Left cardiac atrium (tissue), 4 donors: ENCODE measurements around the gene MEF2D. TPM values are rescaled to one million over a fixed set of nuclear protein-coding genes. Genes with fewer than 3 reads are reported as not detected.

Experiments used
- ATAC-seq, 2 donors: fragments of 200-7000 bp; cut with Tn5 transposase; one replicate each; pipeline ENCODE4 v1.9.1; 2020; ENCODE audit warnings: mild to moderate bottlenecking in 2 of 2, moderate library complexity in 2 of 2
- DNase-seq: peaks from one replicate; pipeline ENCODE4 v3.0.0-alpha.2; 2020
- intact Hi-C, 2 donors: fragments of 100-400 bp; cut with DNase I; formaldehyde crosslinking; loops; one replicate each; pipeline versions ENCODE4 v1.14.1 to v1.15.1; 2022 to 2023
- total RNA-seq, 2 donors: library from RNA; stranded (reverse); fragmentation: NEBNext Ultra II Directional; extraction: Animal tissue kit (Norgen Biotek cat#: 25700); gene quantifications; one replicate each; pipeline ENCODE4 v1.2.1, GENCODE V29; 2021
- donor health status: DM: no; HTN: yes; CAD: no.
- donor health status: DM: no; HTN: yes; CAD: no; lungs with severe emphysema.
- donor health status: DM: yes; HTN: yes; CAD: no.
- donor health status: Dilated cardiomyopathy.

Gene MEF2D
- total RNA-seq, 2 donors from 2014 or later, result 69.0 to 81.7 TPM

DNA sequence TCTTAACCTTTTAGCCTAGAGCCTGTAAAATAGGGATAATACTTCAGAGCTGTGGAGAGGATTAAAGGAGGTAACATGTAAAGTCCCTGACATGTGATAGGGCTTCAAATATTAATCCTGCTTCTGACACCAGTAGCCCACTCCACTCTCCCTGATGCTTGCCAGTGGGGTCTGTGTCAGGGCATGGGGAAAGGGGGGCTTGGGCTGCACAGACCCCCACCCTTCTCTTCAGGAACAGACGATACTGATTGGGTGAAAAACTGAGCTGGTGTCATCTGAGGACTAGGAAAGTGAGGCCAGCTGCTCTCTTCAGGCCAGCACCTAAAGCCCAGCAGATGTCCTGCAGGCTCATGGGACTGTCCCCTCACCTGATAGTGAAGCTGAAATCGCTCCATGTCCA lies 27.0 kb upstream of the MEF2D start:
- intact Hi-C loops, result no loop called here
- no peak for ATAC-seq
- no peak for DNase-seq

DNA sequence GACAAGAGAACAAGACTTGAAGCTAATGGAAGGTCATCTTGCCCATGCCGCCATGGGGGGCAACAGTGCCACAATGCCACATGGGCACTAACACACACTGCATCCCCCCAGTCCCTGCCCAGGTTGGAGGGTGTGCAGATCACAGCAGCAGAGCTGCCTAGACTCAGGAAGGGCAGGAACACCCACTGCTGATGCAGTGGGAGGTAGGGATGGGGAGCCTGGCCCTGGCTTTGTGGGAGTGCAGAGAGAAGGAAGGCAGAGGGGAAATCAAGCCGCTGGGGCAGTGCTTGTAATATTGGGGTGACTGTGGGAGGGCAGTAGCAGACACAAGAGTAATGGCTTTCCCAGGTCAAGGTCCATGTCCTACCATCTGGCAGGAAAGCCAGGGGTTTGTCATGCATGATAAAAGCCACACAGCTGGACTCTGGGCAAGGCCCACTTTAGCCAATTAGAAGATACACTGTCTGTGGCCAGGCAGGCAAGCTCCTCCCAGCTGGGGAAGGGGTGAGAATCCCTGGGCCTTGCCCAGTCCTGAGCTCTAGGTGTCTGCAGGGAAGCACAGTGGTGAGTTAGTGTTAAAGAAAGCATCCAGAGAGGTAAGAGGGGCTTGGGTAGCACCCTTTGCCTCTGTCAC lies 25.4 kb upstream of the MEF2D start:
- intact Hi-C loops, result no loop called here
- ATAC-seq, result no peak
- no peak for DNase-seq

DNA sequence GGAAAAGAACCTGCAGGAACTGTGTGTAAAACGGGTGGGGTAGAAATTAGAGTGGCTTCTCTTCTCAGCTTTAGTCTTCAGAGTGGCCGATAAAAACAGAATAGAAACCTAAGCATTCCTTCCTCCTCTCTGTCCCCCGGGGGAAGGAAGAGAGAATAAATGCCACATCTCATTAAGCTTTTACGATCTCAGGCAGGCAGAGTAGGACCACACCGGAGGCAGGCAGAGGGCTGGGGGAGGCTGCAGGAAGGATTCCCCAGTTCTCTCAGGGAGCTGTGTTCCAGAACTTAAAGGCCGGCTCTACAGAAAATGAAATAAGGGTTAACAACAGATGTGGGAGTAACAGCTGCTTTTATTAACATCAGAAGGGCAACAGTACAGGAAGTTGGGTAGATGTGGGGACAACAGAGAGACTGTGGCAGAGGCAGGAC lies 24.5 kb upstream of the MEF2D start:
- intact Hi-C loops, result no loop called here
- ATAC-seq (peak in 1 of 2 donors; percentile 13), DNase-seq (no peak)

DNA sequence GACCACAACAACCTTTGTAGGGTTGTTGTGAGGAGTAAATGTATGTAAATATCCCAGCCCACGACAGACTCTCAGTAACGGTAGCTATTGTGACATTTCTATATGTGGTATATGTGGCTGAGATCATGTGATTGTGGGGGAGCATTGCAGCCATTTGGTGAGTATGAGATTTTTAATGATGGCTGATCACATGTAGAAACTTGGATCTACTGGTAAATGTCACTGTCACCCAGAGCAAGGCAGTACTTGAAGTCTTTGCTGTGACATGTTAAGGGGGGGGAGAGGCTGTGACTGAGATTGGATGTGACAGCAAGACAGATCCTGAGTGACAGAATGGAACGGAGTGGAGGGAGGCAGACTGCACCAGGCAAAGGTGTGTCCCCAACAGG lies 23.9 kb upstream of the MEF2D start:
- ATAC-seq (peak; percentile 79 to 87), DNase-seq (no peak)
- intact Hi-C loops, result no loop called here

DNA sequence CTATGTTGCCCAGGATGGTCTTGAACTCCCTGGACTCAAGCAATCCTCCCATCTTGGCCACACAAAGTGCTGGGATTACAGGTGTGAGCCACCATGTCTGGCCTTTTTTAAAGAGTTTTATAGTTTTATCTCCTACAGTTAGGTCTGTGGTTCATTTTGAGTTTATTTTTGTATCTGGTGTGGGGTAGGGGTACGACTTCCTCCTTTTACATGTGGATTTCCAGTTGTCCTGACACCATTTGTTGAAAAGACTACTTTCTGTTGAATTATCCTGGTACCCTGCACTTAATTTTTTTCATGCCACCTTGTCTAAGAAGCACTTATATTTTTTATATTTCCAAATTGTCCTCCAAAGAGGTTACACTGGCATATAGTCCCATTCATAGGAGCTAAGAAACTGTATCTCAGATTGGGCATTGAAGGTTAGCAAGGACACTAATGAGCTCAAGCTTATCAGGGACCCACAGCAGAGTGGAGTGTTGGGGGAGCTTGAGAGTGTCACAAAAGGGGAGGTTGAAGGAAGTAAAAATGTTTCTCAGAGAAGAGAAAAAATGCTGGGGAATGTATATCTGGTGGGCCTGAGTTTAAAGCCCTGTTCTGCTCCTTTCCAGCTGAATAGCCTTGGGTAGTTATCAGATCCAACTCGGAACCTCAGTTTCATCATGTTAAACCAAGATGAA lies 23.4 kb upstream of the MEF2D start:
- intact Hi-C loops, result no loop called here
- ATAC-seq (no peak), DNase-seq (no peak)

DNA sequence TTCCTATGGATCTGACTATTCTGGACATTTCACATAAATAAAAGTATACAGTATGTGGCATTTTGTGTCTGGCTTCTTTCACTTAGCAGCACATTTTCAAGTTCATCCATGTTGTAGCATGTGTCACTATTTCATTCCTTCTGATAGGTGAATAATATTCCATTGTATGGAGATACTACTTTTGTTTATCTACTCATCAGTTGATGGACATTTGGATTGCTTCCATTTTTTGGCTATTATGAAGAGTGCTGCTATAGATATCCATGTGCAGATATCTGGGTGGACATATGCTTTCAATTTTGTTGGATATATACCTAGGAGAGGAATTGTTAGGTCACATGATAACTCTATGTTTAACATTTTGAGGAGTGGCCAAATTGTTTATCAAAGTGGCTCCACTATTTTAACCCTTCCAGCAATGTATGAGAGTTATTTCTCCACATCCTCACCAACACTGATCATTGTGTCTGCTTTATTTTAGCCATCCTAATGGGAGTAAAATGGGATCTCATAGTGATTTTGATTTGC lies 21.9 kb upstream of the MEF2D start:
- intact Hi-C loops, result no loop called here
- DNase-seq, result no peak
- no peak for ATAC-seq

DNA sequence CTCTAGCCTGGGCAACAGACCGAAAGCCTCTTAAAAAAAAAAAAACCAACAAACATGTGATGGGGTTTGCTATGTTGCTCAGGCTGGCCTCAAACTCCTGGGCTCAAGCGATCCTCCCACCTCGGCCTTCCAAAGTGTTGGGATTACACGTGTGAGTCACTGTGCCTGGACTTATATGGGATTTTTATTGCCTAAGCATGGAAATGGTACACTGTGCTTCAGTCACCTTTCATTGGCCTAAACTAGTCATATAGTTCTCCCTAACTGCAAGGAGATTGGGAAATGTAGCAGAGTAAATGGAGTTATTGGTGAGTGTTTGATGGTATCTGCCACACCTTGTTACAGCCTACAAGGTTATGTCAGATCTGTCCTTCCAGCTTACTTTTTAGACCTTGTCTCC lies 17.2 kb upstream of the MEF2D start:
- intact Hi-C loops, result no loop called here
- ATAC-seq, result no peak
- DNase-seq, result no peak

DNA sequence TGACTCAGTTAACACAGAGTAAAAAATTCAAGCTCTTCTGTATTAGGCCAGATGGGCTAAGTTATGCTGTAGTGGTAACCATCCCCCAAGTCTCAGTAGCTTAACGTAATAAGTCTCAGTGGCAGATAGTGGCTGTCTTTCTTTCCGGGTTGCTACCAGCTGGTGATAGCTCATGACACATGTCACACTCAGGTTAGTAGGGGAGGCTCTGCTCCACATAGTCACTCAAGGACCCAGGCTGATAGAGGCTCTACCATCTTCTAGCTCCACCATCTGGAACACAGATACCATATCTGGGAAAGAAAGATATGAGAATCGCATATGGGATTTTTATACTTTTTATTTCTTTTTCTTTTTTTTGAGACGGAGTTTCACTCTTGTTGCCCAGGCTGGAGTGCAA lies 16.2 kb upstream of the MEF2D start:
- DNase-seq (no peak), ATAC-seq (no peak)
- intact Hi-C loops, result no loop called here

DNA sequence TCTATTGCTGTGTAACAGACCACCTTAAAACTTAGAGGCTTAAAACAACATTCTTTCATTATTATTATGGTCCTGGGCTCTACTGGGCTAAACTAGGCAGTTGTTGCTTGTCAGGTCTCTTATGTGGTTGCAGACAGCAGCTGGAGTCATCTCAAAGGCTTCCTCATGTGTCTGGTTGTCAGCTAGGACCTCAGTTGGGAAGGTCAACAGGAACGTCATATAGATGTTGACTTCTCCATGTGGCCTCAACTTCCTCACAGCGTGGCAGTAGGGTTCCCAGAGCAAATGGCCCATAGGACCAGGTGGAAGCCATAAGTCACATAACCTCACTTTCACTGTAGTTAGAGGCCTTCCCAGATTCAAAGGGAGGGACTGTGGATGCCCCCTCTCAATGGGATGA lies 15.4 kb upstream of the MEF2D start:
- DNase-seq (no peak), ATAC-seq (no peak)
- intact Hi-C loops, result no loop called here

DNA sequence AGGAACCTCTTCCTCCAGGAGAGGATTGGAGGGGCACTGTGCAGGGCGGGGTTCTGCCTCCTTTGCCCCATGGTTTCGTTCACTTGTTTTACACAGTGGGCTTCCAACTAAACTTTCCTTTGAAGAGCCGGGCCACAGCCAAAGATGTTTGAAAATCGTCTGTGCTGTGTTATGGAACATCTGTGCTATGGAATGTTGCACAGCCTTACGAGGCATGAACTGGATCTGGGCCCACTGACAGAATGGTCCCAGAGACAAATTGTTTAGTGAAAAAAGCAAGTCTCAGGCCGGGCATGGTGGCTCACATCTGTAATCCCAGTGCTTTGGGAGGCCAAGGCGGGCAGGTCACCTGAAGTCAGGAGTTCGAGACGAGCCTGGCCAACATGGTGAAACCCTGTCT lies 12.6 kb upstream of the MEF2D start:
- intact Hi-C loops, result no loop called here
- no peak for DNase-seq
- no peak for ATAC-seq

DNA sequence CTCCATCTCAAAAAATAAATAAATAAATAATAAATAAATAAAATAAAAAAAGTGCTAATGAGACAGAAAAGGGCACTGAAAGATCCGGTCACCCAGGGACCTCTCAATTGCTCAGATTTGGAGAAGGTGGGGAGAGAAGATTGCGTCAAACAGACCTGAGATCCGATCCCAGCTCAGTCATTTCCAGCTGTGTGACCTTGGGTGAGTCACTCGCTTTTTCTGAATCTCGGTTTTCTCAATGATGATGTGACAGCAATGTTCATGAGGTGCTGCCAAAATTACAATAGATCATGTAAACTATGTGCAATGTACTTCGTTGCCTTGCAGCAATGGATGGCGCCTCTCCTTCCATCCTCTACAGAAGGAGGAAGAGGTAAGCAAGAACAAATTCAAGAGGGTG lies 11.1 kb upstream of the MEF2D start:
- no peak for DNase-seq
- ATAC-seq, result no peak
- intact Hi-C loops, result no loop called here

DNA sequence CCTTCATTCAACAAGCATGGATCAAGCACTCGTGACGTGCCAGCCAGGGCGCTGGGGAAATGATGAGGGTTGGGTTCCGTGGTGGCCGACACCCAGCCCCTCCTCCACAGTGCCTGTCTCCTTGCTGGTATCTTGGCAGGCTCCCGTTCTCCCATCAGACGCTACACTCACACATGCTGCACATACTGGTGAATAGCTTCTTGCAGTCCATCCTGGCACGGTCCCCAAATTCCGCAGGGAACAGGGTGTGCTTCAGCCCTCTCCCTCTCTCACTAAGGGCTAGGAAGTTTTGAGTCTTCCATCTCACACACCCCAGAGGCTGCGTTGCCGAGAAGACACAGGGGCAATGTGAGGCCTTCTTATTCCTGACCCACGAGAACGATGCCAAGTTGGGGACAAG lies 10.1 kb upstream of the MEF2D start:
- peak; percentile 80 to 85 for ATAC-seq
- intact Hi-C loops, result no loop called here
- DNase-seq, result peak; percentile 87

DNA sequence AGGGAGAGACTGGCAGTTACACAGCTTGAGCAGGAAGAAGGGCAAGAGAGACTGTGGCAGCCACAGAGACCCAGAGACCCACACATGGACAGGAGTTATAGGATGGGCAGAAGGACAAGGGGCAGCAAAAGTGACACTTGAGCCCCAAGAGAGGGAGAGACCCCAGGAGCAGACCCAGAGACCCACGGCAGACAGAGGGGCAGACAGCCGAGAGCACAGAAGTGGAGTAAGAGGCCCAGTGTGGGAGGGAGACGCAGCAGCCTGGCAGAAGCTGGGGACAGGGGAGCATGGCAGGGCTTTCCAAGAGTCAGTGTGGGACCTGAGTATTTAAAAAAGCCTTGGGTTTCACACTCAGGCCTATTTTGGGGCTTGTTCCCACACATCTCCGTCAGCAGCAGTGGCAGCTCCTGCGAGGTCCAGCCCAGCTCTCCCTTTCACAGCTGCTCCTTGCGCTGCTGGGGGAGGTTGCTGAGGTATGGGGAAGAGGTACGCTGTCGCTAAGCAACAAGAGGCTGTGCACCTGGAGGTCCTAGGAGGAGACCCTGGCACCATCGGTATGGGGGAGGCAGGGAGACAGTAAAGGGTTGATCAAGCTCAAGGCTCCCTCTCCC lies 9.0 kb upstream of the MEF2D start:
- no peak for ATAC-seq
- intact Hi-C loops, result loop anchor here in 1 of 2 donors (2.0 to 5.0 kb wide), 2 partner anchors 53 to 73 kb away; no protein-coding TSS in a partner anchor

DNA sequence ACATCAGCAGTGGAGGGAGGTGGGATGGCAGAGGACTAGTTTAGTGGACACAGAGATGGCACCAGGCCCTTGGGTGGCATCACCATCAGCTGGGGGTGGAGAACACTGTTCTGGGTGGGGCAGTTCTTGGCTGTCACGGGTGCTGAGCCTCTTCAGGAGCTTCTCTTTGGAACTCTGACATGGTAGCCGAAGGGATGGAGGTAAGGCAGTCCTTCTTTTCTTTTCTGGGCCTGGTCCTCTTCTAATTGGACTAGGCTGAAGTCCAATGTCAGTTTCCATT lies 8.3 kb upstream of the MEF2D start:
- ATAC-seq, result no peak
- DNase-seq, result no peak
- intact Hi-C loops, result loop anchor here in 1 of 2 donors (2.0 to 5.0 kb wide), 2 partner anchors 52 to 73 kb away; no protein-coding TSS in a partner anchor

More for the DNA sequence above, 9.0 kb upstream of the MEF2D start:
- DNase-seq, result no peak

DNA sequence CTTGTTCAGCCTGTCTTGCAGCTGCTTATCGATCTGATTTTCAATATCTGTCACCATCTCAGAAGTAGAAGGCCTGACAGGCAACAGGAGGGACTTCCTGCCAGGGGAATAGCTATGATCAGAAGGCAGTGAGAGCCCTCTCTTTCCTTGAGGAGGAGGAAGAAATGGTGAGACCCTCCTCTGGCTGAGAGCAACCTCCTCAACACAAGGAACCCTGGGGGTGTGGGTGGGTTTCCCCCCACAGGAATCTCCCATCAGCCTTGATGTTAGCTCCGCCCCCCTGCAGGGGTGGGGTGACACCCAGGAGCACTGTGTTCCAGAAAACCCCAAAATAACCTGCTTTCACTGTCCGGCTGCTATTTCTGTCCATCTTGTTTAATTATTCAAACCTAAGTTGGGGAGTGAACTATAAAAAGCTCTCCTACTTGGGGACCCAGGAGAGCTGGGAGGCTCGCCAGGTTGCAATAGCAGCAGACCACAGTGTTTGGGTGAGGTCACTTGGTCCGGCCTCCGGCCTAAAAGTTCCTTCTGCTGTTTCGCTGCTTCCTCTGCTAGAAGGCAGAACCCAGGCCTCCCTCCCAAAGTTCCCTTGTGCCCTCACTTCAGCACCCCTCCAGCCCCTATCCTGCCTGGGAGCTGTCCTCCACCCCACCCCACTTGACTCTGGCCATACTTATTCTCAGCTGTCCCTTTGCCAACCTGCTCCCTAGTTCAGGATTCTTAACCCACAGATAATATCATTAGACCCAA lies 7.8 kb upstream of the MEF2D start:
- DNase-seq (peak; percentile 83), ATAC-seq (peak; percentile 2 to 8)
- intact Hi-C loops, result loop anchor here in 1 of 2 donors (2.0 to 5.0 kb wide), 2 partner anchors 52 to 74 kb away; no protein-coding TSS in a partner anchor

DNA sequence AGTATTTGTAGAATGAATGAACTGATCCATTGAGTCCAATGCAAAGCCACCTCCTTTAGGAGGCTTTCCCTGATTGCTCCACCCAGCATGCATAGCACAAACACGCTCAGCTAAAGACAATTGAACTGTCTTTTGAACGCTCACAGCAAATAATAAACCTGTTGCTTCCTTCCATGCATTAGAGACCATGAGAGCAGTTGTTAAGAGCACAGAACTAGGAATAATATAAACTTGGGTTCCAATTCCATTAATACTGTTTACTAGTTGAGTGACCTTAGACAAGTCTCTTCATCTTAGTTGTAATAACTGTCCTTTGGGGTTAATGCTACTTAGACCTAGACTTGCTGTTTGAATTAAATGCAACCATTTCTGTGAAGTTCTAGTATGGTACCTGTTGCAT lies 5.9 kb upstream of the MEF2D start:
- intact Hi-C loops, result loop anchor here in 1 of 2 donors (5.0 kb wide), 1 partner anchor 76 kb away; no protein-coding TSS in a partner anchor
- DNase-seq, result no peak
- ATAC-seq, result no peak

DNA sequence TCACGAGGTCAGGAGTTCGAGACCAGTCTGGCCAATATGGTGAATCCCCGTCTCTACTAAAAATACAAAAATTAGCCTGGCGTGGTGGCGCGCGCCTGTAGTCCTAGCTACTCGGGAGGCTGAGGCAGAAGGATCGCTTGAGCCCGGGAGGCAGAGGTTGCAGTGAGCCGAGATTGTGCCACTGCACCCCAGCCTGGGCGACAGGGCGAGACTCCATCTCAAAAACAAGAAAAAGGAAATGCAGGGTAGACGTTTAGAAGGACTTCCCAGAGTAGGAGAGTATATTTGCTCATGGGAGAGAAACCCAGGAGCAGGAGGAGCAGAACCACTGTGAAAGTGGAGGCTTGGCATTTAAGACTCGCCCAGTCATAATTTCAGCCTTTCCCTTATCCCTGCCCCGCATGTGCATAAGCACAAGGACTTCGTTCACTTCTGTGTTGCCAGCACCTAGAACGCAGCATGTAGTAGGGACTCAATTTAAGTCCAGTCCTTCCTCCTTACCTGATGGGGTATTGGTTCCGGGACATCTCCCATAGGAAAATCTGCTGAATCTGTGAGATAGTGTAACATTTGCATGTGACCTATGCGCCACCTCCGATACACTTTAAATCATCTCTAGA lies 5.2 kb upstream of the MEF2D start:
- no peak for ATAC-seq
- intact Hi-C loops, result loop anchor here in 1 of 2 donors (5.0 kb wide), 1 partner anchor 77 kb away; no protein-coding TSS in a partner anchor
- no peak for DNase-seq

DNA sequence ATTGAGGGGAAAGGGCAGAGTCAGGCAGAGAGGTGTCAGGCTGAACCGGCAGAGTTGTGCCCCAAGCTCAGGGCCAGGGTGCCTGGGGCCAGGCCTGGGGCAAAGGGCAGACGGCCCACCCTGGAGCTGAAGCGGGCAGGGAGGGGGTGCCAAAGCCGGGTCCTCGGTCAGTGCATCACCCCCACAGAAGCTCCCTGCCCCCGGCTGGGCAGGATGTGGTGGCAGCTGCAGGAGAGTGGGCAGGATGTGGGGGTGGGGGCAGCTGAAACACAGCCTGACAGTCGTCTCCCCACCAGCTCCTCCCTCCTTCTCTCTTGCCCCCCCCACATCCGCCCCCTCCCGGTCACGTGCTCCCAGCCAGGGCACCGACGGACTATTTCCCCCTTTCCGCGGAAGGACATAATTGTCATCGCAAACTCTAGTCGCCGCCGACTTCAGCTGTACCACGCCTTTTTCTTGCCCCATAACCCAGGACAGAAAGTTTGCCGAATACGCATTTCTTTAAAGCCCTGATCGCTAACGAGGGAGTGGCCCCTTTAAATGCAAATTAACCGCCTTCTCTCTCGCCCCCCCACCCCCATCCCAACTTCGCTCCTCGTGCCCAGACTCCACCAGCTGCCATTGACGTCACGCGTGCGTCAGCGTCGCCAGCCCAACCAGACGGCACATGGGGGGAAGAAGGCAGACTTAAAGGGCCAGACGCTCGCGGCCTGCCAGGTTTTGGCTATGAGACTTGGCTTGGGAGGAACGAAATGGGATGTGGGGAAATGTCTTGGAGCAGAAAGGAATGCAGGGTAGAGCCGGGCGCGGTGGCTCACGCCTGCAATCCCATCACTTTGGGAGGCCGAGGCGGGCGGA lies 4.5 kb upstream of the MEF2D start:
- intact Hi-C loops, result loop anchor here in 1 of 2 donors (5.0 kb wide), 1 partner anchor 77 kb away; no protein-coding TSS in a partner anchor
- peak; percentile 54 to 65 for ATAC-seq
- peak; percentile 100 for DNase-seq
